Measurements from ENCODE around the gene BRPF3. TPM values are rescaled to one million over a fixed set of nuclear protein-coding genes. Genes with fewer than 3 reads are reported as not detected.

The BRPF3 gene
- total and polyA plus RNA-seq, 2 of the 13 experiments (the other 11 are each of a cell fraction or from before 2014, with no cell fraction given) = 12.3 to 22.9 TPM

DNA sequence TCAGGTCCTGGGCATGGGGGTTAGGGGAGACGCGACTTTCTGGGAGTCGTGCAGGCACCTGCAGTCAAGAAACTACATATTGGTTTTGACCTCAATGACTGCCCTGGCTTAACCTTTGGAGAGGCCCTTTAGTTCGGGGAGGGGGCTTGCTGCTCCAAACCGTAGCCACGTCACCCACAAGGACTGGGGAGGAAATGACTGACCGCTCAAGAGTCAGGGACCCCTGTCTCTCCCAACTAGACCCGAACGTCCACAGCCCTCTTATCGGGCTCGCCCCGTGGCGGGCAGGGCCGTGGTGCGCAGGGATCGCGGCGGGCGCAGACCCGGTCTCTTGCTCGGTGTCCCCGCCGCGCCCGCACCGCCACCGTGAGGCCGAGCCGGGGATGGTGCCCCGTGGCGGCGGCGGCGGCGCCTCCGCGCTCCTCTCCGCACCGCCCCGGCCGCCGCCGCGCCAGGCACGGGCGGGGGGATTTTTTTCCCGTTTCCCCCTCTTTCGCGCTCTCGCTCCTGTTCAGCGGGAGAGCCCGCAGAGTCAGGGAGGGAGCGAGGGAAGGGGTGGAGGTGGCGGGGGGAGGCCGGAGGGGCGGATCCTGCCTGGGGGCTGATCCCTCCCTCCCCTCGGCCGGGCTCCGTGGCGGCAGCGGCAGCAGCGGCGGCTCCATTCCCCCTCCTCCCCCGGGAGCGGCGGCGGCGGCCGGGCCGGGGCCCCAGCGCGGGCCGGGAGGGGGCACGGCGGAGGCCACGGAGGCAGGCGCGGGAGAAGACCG is at the start of gene BRPF3 (continued):
- TF ChIP-seq TARDBP (CRISPR knock-in tag; IDR thresholded peaks at IDR 0.05) (peak; percentile 11; the same call in 1 of the 2 replicates), CTCF (CRISPR knock-in tag; IDR thresholded peaks at IDR 0.05) (peak; percentile 71), SIN3A (IDR thresholded peaks at IDR 0.05; ENCODE audit: borderline replicate concordance, low read depth, low read length) (no peak), AKAP8 (CRISPR knock-in tag; IDR thresholded peaks at IDR 0.05) (peak; percentile 90; the same call in 1 of the 2 replicates), ZNF891 (CRISPR knock-in tag; IDR thresholded peaks at IDR 0.05) (0 out of 2 replicates have a peak, but pooled peaks have one; percentile 23), ZBTB7B (CRISPR knock-in tag; IDR thresholded peaks at IDR 0.05) (0 out of 2 replicates have a peak, but pooled peaks have one; percentile 47), JUNB (CRISPR knock-in tag; IDR thresholded peaks at IDR 0.05; ENCODE audit: borderline replicate concordance) (no peak), BRCA1 (CRISPR knock-in tag; IDR thresholded peaks at IDR 0.05) (no peak), ZXDC (CRISPR knock-in tag; IDR thresholded peaks at IDR 0.05) (peak; percentile 91), AGO1 (IDR thresholded peaks at IDR 0.05; ENCODE audit: low read depth, low read length, poor library complexity, severe bottlenecking) (peak; percentile 28), ZNF740 (CRISPR knock-in tag; IDR thresholded peaks at IDR 0.05) (no peak), ESRRA (CRISPR knock-in tag; IDR thresholded peaks at IDR 0.05; ENCODE audit: low read depth) (peak; percentile 61; the same call in 1 of the 2 replicates), GLMP (CRISPR knock-in tag; IDR thresholded peaks at IDR 0.05; ENCODE audit: borderline replicate concordance) (no peak), SMAD3 (CRISPR knock-in tag; IDR thresholded peaks at IDR 0.05) (0 out of 2 replicates have a peak, but pooled peaks have one; percentile 38), EP300 (IDR thresholded peaks at IDR 0.05; ENCODE audit: low read depth in 2 of 2, low read length in 2 of 2) (no peak), EP300 (CRISPR knock-in tag; IDR thresholded peaks at IDR 0.05; ENCODE audit: borderline replicate concordance) (0 out of 2 replicates have a peak, but pooled peaks have one; percentile 30), ZNF850 (CRISPR knock-in tag; conservative IDR thresholded peaks at IDR 0.05) (no peak)
- TF ChIP-seq, protein P1, sequence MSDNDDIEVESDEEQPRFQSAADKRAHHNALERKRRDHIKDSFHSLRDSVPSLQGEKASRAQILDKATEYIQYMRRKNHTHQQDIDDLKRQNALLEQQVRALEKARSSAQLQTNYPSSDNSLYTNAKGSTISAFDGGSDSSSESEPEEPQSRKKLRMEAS (IDR thresholded peaks at IDR 0.05) = peak; percentile 72
- TF ChIP-seq, protein P2, sequence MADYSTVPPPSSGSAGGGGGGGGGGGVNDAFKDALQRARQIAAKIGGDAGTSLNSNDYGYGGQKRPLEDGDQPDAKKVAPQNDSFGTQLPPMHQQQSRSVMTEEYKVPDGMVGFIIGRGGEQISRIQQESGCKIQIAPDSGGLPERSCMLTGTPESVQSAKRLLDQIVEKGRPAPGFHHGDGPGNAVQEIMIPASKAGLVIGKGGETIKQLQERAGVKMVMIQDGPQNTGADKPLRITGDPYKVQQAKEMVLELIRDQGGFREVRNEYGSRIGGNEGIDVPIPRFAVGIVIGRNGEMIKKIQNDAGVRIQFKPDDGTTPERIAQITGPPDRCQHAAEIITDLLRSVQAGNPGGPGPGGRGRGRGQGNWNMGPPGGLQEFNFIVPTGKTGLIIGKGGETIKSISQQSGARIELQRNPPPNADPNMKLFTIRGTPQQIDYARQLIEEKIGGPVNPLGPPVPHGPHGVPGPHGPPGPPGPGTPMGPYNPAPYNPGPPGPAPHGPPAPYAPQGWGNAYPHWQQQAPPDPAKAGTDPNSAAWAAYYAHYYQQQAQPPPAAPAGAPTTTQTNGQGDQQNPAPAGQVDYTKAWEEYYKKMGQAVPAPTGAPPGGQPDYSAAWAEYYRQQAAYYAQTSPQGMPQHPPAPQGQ (CRISPR knock-in tag; IDR thresholded peaks at IDR 0.05; ENCODE audit: borderline replicate concordance) = no peak

All from HepG2 (cell line).